GM23338 (cell line): Measurements from ENCODE around the gene FYTTD1. TPM values are rescaled to one million over a fixed set of nuclear protein-coding genes. Genes with fewer than 3 reads are reported as not detected.

Source experiments
- ATAC-seq: fragments of 200-7000 bp; cut with Tn5 transposase; 3 replicates; pipeline ENCODE4 v1.9.1; 2020
- DNase-seq: peaks from one replicate; pipeline ENCODE4 v3.0.0-alpha.2; 2015; ENCODE audit warnings: low spot score
- H2AFZ ChIP-seq: fragments of 200-600 bp; sonication (generic); 2 replicates; pipeline ENCODE4 v1.8.0; 2016; ENCODE audit warnings: antibody characterized with exemption, mild to moderate bottlenecking, moderate library complexity
- H3F3A ChIP-seq: fragments of 200-600 bp; sonication (generic); replicated peaks from 2 replicates; pipeline ENCODE4 v1.8.0; 2017; ENCODE audit warnings: antibody characterized with exemption, mixed run types, low read depth
- H3K27ac ChIP-seq: fragments of 200-600 bp; sonication (generic); 2 replicates; pipeline ENCODE4 v1.6.1; 2016; ENCODE audit warnings: low read depth
- H3K27me3 ChIP-seq: fragments of 200-600 bp; sonication (generic); 2 replicates; pipeline ENCODE4 v1.8.0; 2016; ENCODE audit warnings: mild to moderate bottlenecking, mixed run types, moderate library complexity; ENCODE audit not compliant: insufficient read depth
- H3K36me3 ChIP-seq: fragments of 200-600 bp; sonication (generic); 2 replicates; pipeline ENCODE4 v1.8.0; 2016; ENCODE audit warnings: mild to moderate bottlenecking; ENCODE audit not compliant: insufficient read depth
- H3K4me1 ChIP-seq: fragments of 200-600 bp; sonication (generic); 2 replicates; pipeline ENCODE4 v1.8.0; 2016; ENCODE audit warnings: mild to moderate bottlenecking, moderate library complexity; ENCODE audit not compliant: insufficient read depth
- H3K4me2 ChIP-seq: fragments of 200-600 bp; sonication (generic); 2 replicates; pipeline ENCODE4 v1.7.1; 2017; ENCODE audit warnings: mixed run types
- H3K4me3 ChIP-seq: fragments of 200-600 bp; sonication (generic); 2 replicates; pipeline ENCODE4 v1.6.1; 2016; ENCODE audit warnings: mixed run types
- H3K79me2 ChIP-seq: fragments of 200-600 bp; sonication (generic); replicated peaks from 2 replicates; pipeline ENCODE4 v1.8.0; 2017; ENCODE audit warnings: mild to moderate bottlenecking; ENCODE audit not compliant: insufficient read depth
- H3K9me2 ChIP-seq: fragments of 200-600 bp; sonication (generic); 2 replicates; pipeline ENCODE4 v1.8.0; 2017; ENCODE audit not compliant: insufficient read depth
- H4K20me1 ChIP-seq: fragments of 200-600 bp; sonication (generic); replicated peaks from 2 replicates; pipeline ENCODE4 v1.8.0; 2017; ENCODE audit warnings: mild to moderate bottlenecking; ENCODE audit not compliant: insufficient read depth
- H3K27ac Mint-ChIP-seq: 2 replicates; pipeline ENCODE4 v1.8.0; 2020; ENCODE audit warnings: inconsistent platforms, mild to moderate bottlenecking, moderate library complexity, mixed read lengths
- H3K27me3 Mint-ChIP-seq: 3 replicates; pipeline ENCODE4 v1.8.0; 2022; ENCODE audit warnings: low read depth, mild to moderate bottlenecking, moderate library complexity, mixed read lengths, inconsistent platforms; ENCODE audit not compliant: insufficient read depth, poor library complexity
- H3K36me3 Mint-ChIP-seq: 3 replicates; pipeline ENCODE4 v1.8.0; 2021; ENCODE audit warnings: low read depth, mild to moderate bottlenecking, inconsistent platforms, moderate library complexity, mixed read lengths
- H3K4me1 Mint-ChIP-seq: 3 replicates; pipeline ENCODE4 v1.8.0; 2020; ENCODE audit warnings: mild to moderate bottlenecking, inconsistent platforms, mixed read lengths
- H3K4me3 Mint-ChIP-seq: 3 replicates; pipeline ENCODE4 v1.8.0; 2021; ENCODE audit warnings: moderate library complexity, mild to moderate bottlenecking, inconsistent platforms, mixed read lengths
- H3K9me3 Mint-ChIP-seq: 3 replicates; pipeline ENCODE4 v1.8.0; 2020; ENCODE audit warnings: moderate library complexity, mild to moderate bottlenecking, inconsistent platforms, mixed read lengths
- CREB1 ChIP-seq: fragments of 250-450 bp; sonication (Bioruptor Pico); IDR thresholded peaks from 2 replicates; pipeline ENCODE4 v1.5.0; 2020; ENCODE audit warnings: low read depth, mild to moderate bottlenecking, moderate library complexity
- ETS1 ChIP-seq: IDR thresholded peaks from 2 replicates; pipeline ENCODE4 v1.6.1; 2016; ENCODE audit warnings: antibody characterized with exemption
- EZH2 ChIP-seq: fragments of 200-600 bp; sonication (generic); IDR thresholded peaks from one replicate; pipeline ENCODE4 v1.8.0; 2017; ENCODE audit warnings: antibody characterized with exemption, mild to moderate bottlenecking, low read depth; ENCODE audit not compliant: unreplicated experiment
- POLR2AphosphoS5 ChIP-seq: IDR thresholded peaks from 2 replicates; pipeline ENCODE4 v1.6.1; 2016; ENCODE audit warnings: antibody characterized with exemption, low read depth
- STAT1 ChIP-seq: IDR thresholded peaks from one replicate; pipeline ENCODE4 v1.6.1; 2016; ENCODE audit warnings: antibody characterized with exemption; ENCODE audit not compliant: unreplicated experiment
- ZNF331 ChIP-seq: fragments of 250-450 bp; sonication (Bioruptor Pico); IDR thresholded peaks from 2 replicates; pipeline ENCODE4 v1.5.0; 2020; ENCODE audit warnings: low read depth, mild to moderate bottlenecking, moderate library complexity
- ZNF462 ChIP-seq: fragments of 250-450 bp; sonication (Bioruptor Pico); IDR thresholded peaks from 2 replicates; pipeline ENCODE4 v1.5.0; 2020; ENCODE audit warnings: mild to moderate bottlenecking, moderate library complexity
- polyA plus RNA-seq: library from polyadenylated mRNA; unstranded; fragments of >200 nt; fragmentation: Nextera tagmentation; extraction: Ambion mirVana; gene quantifications from 2 replicates; pipeline ENCODE4 v1.2.1, GENCODE V29; 2016
- total RNA-seq: library from RNA; depleted of rRNA; stranded (reverse); fragments of >200 nt; shearing (Covaris generic); gene quantifications from 2 replicates; pipeline ENCODE4 v1.2.3, GENCODE V29; 2014

Gene FYTTD1
- total and polyA plus RNA-seq, 2 experiments from 2014 or later, result 13.7 to 14.8 TPM

GRCh38 chr3:197830308-197830966, 80.8 kb downstream of the FYTTD1 start:
- TF ChIP-seq STAT1, result no peak
- H3K27ac Mint-ChIP-seq, result no peak overlapping the region

GRCh38 chr3:197830967-197831313, 81.3 kb downstream of the FYTTD1 start:
- Mint-ChIP-seq H3K27ac (no peak overlapping the region), H3K9me3 (no peaks in the 10 kb centered on the region), H3K4me3 (no peak overlapping the region), H3K4me1 (no peaks in the 10 kb centered on the region), H3K36me3 (peaks cover 61% of the 10 kb centered on the region), H3K27me3 (no peaks in the 10 kb centered on the region)
- Histone ChIP-seq H3K4me3 (no peak overlapping the region), H2AFZ (no peak overlapping the region), H3K9me2 (no peaks in the 10 kb centered on the region), H3K27me3 (no peaks in the 10 kb centered on the region), H4K20me1 (0 out of 2 replicates have a peak, but pooled peaks cover 5% of the 10 kb centered on the region), H3K27ac (no peak overlapping the region), H3K4me1 (no peaks in the 10 kb centered on the region), H3K4me2 (no peak overlapping the region), H3K79me2 (no peaks in the 10 kb centered on the region), H3F3A (no peaks in the 10 kb centered on the region), H3K36me3 (peaks cover 34% of the 10 kb centered on the region)
- ATAC-seq (no peak), DNase-seq (no peak)
- TF ChIP-seq ZNF331 (CRISPR knock-in tag) (no peak), STAT1 (no peak)

More at GRCh38 chr3:197830308-197830966, 80.8 kb downstream of the FYTTD1 start:
- Mint-ChIP-seq H3K27me3 (no peaks in the 10 kb centered on the region), H3K4me3 (no peak overlapping the region), H3K9me3 (no peaks in the 10 kb centered on the region), H3K4me1 (no peaks in the 10 kb centered on the region), H3K36me3 (peaks cover 58% of the 10 kb centered on the region)
- H3K4me1 ChIP-seq, result no peaks in the 10 kb centered on the region
- peak overlapping the region; percentile 8; the same call in 1 of the 2 replicates for H3K27ac ChIP-seq
- H3F3A ChIP-seq, result no peaks in the 10 kb centered on the region
- 0 out of 2 replicates have a peak, but pooled peaks cover 8% of the 10 kb centered on the region for H4K20me1 ChIP-seq
- no peak overlapping the region for H3K4me3 ChIP-seq
- H2AFZ ChIP-seq, result no peak overlapping the region
- peaks cover 37% of the 10 kb centered on the region for H3K36me3 ChIP-seq
- H3K4me2 ChIP-seq, result no peak overlapping the region
- no peaks in the 10 kb centered on the region for H3K9me2 ChIP-seq
- DNase-seq, result no peak
- no peaks in the 10 kb centered on the region for H3K27me3 ChIP-seq
- no peak for ATAC-seq
- H3K79me2 ChIP-seq, result no peaks in the 10 kb centered on the region

- no peak for DNase-seq
- Mint-ChIP-seq H3K4me1 (no peaks in the 10 kb centered on the region), H3K27ac (no peak overlapping the region), H3K9me3 (no peaks in the 10 kb centered on the region), H3K4me3 (no peak overlapping the region), H3K36me3 (peaks cover 49% of the 10 kb centered on the region), H3K27me3 (no peaks in the 10 kb centered on the region)
- Histone ChIP-seq H3K9me2 (no peaks in the 10 kb centered on the region), H2AFZ (no peak overlapping the region), H3K79me2 (no peaks in the 10 kb centered on the region), H4K20me1 (no peaks in the 10 kb centered on the region), H3K27ac (no peak overlapping the region), H3K4me2 (no peak overlapping the region), H3K4me3 (no peak overlapping the region), H3K36me3 (peaks cover 31% of the 10 kb centered on the region), H3K4me1 (no peaks in the 10 kb centered on the region), H3F3A (no peaks in the 10 kb centered on the region), H3K27me3 (no peaks in the 10 kb centered on the region)
- no peak for ATAC-seq
- TF ChIP-seq EZH2, result no peak
- no peak for TF ChIP-seq ZNF462
- no peak for TF ChIP-seq CREB1 (CRISPR knock-in tag)
- no peak for TF ChIP-seq STAT1
- no peak for TF ChIP-seq ETS1
- TF ChIP-seq POLR2AphosphoS5, result no peak
Observed at GRCh38 chr3:197833930-197834715, 84.4 kb downstream of the FYTTD1 start.
